ENCODE results near the gene CYP4F3.

CYP4F3 gene

DNA sequence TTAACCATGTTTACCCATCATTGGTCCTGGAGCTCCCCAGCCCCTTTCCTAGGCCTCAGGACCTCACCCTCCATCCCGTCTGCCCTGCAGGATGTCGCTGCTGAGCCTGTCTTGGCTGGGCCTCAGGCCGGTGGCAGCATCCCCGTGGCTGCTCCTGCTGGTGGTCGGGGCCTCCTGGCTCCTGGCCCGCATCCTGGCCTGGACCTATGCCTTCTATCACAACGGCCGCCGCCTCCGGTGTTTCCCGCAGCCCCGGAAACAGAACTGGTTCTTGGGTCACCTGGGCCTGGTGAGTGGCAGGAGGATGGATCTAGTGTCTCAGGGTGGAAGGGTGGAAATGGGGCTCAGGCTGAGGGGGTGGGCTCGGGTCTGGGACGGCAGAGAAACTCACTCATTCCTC is 25.2 kb upstream of the CYP4F3 start:
- H3K4me3 ChIP-seq (ENCODE audit: low read length), result no peak overlapping the region
- H3K4me2 ChIP-seq (ENCODE audit: low read length), result no peak overlapping the region
- H3K36me3 ChIP-seq (ENCODE audit: insufficient read depth, low read length), result no peaks in the 10 kb centered on the region
- H3K4me1 ChIP-seq (ENCODE audit: control insufficient read depth, insufficient read depth, low read length), result no peaks in the 10 kb centered on the region
- H3K9ac ChIP-seq (ENCODE audit: low read depth, low read length), result no peak overlapping the region
- H3K9me3 ChIP-seq (replicated peaks; ENCODE audit: low read length), result peaks cover 6% of the 10 kb centered on the region
- no peaks in the 10 kb centered on the region for H3K27me3 ChIP-seq (ENCODE audit: control insufficient read depth, insufficient read depth, low read length)

DNA sequence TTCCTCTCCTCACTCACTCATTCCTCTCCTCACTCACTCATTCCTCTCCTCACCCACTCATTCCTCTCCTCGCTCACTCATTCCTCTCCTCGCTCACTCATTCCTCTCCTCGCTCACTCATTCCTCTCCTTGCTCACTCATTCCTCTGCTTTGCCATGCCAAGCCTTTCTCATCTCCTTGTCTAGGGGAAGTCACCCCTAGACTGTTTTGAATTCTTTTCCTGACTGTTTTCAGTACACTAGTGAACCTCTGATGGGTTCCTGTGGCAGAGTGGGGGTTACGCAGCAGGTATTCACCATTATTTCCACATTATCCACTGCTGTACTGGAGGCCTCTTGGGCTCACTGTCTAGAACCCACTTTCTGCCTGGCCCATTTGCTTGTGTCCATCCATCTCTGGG is 24.5 kb upstream of the CYP4F3 start:
- Histone ChIP-seq H3K27me3 (ENCODE audit: control insufficient read depth, insufficient read depth, low read length) (no peaks in the 10 kb centered on the region), H3K9ac (ENCODE audit: low read depth, low read length) (no peak overlapping the region), H3K4me3 (ENCODE audit: low read length) (no peak overlapping the region), H3K4me2 (ENCODE audit: low read length) (no peak overlapping the region), H3K4me1 (ENCODE audit: control insufficient read depth, insufficient read depth, low read length) (no peaks in the 10 kb centered on the region), H3K9me3 (replicated peaks; ENCODE audit: low read length) (peaks cover 6% of the 10 kb centered on the region), H3K36me3 (ENCODE audit: insufficient read depth, low read length) (no peaks in the 10 kb centered on the region)

DNA sequence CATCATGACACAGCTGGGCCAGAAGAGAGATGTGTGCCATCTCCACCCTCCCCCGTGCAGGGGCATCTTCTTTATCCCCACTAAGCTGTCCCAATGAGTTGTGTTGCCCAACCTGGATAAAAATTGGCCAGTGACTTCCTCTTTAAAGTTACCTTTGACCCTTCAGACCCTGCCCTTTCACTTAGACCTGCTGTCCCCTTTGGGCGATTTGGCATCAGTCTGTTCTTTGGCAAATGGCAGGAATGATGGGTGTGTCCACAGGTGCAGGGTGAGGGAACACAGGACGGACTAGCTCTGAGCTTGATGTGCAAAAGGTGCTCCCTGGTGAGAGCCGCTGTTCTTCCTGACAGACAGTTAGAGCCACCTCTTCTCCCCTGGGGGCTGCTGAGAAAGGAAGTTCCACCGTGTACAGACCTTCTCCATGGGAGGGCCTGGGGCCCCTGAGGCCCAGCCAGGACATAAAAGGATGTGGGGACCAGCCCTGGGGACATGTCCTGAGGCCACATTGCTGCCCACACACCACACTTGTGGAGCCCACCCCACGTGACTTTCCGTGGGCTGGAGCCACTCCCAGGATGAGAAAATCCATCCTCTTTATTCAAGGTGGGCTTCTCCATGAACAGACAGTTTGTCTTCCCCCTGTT is 23.9 kb upstream of the CYP4F3 start:
- Histone ChIP-seq H3K4me2 (ENCODE audit: low read length) (no peak overlapping the region), H3K4me1 (ENCODE audit: control insufficient read depth, insufficient read depth, low read length) (no peaks in the 10 kb centered on the region), H3K9ac (ENCODE audit: low read depth, low read length) (no peak overlapping the region), H3K36me3 (ENCODE audit: insufficient read depth, low read length) (no peaks in the 10 kb centered on the region), H3K9me3 (replicated peaks; ENCODE audit: low read length) (peaks cover 6% of the 10 kb centered on the region), H3K4me3 (ENCODE audit: low read length) (no peak overlapping the region), H3K27me3 (ENCODE audit: control insufficient read depth, insufficient read depth, low read length) (no peaks in the 10 kb centered on the region)

DNA sequence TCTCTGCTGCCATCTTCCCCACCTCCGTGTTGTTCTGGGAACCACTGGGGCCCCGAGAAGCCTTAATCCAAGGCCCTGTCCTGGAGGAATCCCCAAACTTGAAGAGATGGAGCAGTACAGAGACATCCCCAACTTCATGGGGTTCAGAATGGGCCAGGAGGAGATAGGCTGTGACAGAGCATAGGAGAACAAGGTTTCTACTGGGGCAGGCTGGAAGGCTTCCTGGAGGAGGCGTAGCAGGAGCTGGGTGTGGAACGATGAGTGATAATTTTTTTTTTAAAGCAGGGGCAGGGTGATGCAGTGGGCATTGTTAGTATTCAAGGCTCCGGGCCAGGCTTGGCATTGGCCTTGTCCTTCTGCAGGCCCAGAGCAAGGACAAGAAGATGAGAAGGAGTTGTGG is 22.4 kb upstream of the CYP4F3 start:
- Histone ChIP-seq H3K4me2 (ENCODE audit: low read length) (no peak overlapping the region), H3K9me3 (replicated peaks; ENCODE audit: low read length) (peaks cover 1% of the 10 kb centered on the region), H3K27me3 (ENCODE audit: control insufficient read depth, insufficient read depth, low read length) (no peaks in the 10 kb centered on the region), H3K4me3 (ENCODE audit: low read length) (no peak overlapping the region), H3K4me1 (ENCODE audit: control insufficient read depth, insufficient read depth, low read length) (no peaks in the 10 kb centered on the region), H3K36me3 (ENCODE audit: insufficient read depth, low read length) (no peaks in the 10 kb centered on the region), H3K9ac (ENCODE audit: low read depth, low read length) (no peak overlapping the region)

DNA sequence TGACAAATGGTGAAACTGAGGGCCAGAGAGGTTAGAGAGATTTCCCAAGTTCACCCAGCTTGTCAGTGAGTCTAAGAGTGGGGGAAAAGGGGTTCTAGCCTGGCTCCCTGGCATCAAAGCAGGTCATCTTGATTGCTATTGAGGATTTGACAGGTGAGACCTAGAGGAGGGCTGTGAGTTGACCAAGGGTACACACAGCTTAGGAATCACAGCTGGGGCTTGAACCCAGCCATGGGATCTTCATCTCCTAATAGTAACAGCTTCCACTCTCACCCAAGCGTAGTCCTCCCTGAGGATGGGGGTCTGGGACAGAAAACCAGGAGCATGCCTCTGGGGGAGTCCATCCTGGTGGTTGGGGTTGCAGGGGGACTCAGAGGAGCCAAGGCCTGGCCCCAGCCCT is 18.9 kb upstream of the CYP4F3 start:
- no peak overlapping the region for H3K9ac ChIP-seq (ENCODE audit: low read depth, low read length)
- no peak overlapping the region for H3K4me3 ChIP-seq (ENCODE audit: low read length)

DNA sequence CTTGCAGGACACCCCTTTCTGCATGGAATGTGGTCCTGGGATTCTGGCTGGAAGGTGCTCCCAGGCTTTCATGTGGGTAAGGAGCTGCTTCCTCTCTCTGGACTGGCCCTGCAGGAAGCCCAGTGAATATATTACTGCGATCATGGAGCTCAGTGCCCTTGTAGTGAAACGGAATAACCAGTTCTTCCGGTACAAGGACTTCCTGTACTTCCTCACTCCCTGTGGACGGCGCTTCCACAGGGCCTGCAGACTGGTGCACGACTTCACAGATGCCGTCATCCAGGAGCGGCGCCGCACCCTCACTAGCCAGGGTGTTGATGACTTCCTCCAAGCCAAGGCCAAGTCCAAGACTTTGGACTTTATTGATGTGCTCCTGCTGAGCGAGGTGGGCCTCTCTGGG is 17.7 kb upstream of the CYP4F3 start:
- no peaks in the 10 kb centered on the region for H3K27me3 ChIP-seq (ENCODE audit: control insufficient read depth, insufficient read depth, low read length)
- H3K4me1 ChIP-seq (ENCODE audit: control insufficient read depth, insufficient read depth, low read length), result no peaks in the 10 kb centered on the region
- no peak overlapping the region for H3K4me2 ChIP-seq (ENCODE audit: low read length)
- H3K9ac ChIP-seq (ENCODE audit: low read depth, low read length), result no peak overlapping the region
- H3K36me3 ChIP-seq (ENCODE audit: insufficient read depth, low read length), result no peaks in the 10 kb centered on the region
- no peaks in the 10 kb centered on the region for H3K9me3 ChIP-seq (replicated peaks; ENCODE audit: low read length)
- H3K4me3 ChIP-seq (ENCODE audit: low read length), result no peak overlapping the region

More for the DNA sequence above, 18.9 kb upstream of the CYP4F3 start:
- Histone ChIP-seq H3K4me2 (ENCODE audit: low read length) (no peak overlapping the region), H3K4me1 (ENCODE audit: control insufficient read depth, insufficient read depth, low read length) (no peaks in the 10 kb centered on the region), H3K9me3 (replicated peaks; ENCODE audit: low read length) (no peaks in the 10 kb centered on the region), H3K36me3 (ENCODE audit: insufficient read depth, low read length) (no peaks in the 10 kb centered on the region), H3K27me3 (ENCODE audit: control insufficient read depth, insufficient read depth, low read length) (no peaks in the 10 kb centered on the region)

DNA sequence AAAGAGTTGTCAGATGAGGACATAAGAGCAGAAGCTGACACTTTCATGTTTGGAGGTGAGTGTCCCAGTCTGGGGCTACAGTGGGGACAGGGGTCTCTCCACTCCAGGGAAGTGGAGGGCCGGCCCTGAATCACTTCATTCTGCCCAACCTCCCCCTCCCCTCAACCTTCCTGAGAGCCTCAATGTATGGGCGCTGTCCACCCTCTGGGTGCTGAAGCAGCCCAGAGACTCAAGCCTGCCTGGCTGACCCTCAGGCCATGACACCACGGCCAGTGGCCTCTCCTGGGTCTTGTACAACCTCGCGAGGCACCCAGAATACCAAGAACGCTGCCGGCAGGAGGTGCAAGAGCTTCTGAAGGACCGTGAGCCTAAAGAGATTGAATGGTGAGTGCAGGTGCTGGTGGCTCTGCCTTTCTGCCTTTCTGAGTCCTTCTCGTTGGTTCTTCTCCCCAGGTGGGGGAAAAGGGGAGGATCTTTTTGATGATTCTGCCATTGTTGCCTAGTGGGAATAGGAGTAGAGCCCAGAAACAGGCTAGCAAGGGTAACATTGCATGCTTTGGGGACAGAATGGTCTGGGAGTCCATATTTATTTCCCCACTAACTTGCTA is 16.9 kb upstream of the CYP4F3 start:
- Histone ChIP-seq H3K4me3 (ENCODE audit: low read length) (no peak overlapping the region), H3K4me1 (ENCODE audit: control insufficient read depth, insufficient read depth, low read length) (no peaks in the 10 kb centered on the region)

DNA sequence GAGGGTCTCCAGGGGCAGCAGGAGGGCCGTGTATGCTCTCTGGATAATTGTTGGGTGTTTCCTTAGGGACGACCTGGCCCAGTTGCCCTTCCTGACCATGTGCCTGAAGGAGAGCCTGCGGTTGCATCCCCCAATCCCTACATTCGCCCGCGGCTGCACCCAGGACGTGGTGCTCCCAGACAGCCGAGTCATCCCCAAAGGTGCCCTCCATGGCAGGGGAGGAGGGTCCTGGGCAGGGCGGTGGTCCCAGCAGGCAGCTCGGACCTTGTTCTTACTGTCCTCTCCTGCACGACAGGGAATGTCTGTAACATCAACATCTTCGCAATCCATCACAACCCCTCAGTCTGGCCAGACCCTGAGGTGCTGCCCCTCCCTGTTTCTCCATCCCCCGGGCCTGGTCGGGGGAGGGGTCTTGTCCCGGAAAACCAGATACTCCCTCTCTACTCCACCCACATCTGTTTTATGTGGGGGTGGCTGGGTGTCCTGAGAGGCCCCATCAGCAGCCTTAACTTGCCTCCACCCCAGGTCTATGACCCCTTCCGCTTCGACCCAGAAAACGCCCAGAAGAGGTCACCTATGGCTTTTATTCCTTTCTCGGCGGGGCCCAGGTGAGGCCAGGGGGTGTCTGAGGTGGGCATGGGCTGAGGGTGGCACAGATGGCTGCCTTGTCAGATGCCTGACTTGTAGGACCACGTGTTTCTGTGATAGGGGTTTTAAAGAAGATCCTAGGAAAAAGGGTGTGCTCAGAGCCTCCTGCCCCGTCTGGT is 12.3 kb upstream of the CYP4F3 start:
- H3K4me2 ChIP-seq (ENCODE audit: low read length), result no peak overlapping the region
- no peaks in the 10 kb centered on the region for H3K9me3 ChIP-seq (replicated peaks; ENCODE audit: low read length)
- H3K4me3 ChIP-seq (ENCODE audit: low read length), result no peak overlapping the region
- no peaks in the 10 kb centered on the region for H3K36me3 ChIP-seq (ENCODE audit: insufficient read depth, low read length)
- H3K27me3 ChIP-seq (ENCODE audit: control insufficient read depth, insufficient read depth, low read length), result no peaks in the 10 kb centered on the region
- no peaks in the 10 kb centered on the region for H3K4me1 ChIP-seq (ENCODE audit: control insufficient read depth, insufficient read depth, low read length)
- no peak overlapping the region for H3K9ac ChIP-seq (ENCODE audit: low read depth, low read length)

More for the DNA sequence above, 16.9 kb upstream of the CYP4F3 start:
- Histone ChIP-seq H3K9ac (ENCODE audit: low read depth, low read length) (no peak overlapping the region), H3K9me3 (replicated peaks; ENCODE audit: low read length) (no peaks in the 10 kb centered on the region), H3K27me3 (ENCODE audit: control insufficient read depth, insufficient read depth, low read length) (no peaks in the 10 kb centered on the region), H3K4me2 (ENCODE audit: low read length) (no peak overlapping the region), H3K36me3 (ENCODE audit: insufficient read depth, low read length) (no peaks in the 10 kb centered on the region)

DNA sequence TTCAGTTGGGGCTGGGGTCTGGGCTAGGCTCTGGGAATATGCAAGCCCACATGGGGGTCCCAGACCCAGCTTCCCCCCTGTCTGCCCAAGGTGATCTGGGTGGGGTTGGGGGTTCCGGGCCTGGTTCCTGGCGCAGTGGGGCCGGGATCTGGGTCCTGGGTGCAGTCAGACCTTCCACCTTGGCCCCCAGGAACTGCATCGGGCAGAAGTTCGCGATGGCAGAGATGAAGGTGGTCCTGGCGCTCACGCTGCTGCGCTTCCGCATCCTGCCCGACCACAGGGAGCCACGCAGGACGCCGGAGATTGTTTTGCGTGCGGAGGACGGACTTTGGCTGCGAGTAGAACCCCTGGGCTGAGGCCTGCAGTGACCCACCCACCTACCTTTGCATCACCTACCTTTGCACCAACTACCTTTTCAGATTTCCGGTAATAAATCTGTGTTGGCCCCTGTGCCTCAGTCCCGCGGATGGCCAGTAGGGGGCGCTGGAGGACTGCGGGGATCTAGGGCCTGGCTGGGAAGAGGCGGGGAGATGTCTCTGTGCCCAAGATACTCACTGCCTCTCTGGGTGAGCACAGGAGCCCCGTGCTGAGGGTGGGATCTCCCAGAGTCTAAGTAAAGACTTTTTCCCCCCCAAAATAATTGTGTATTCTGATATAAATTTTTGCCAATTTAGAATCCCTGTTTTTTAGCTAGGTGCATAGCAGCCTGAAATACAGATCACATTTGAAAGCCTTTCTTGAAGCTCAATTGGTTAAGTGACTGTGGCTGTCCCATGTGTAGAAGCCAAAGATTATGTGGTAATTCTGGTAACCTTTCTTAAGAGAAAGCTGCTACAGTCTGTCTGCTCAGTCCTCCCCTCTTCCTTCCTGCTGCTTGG is 11.5 kb upstream of the CYP4F3 start:
- Histone ChIP-seq H3K4me2 (ENCODE audit: low read length) (no peak overlapping the region), H3K4me1 (ENCODE audit: control insufficient read depth, insufficient read depth, low read length) (no peaks in the 10 kb centered on the region), H3K27me3 (ENCODE audit: control insufficient read depth, insufficient read depth, low read length) (no peaks in the 10 kb centered on the region), H3K9me3 (replicated peaks; ENCODE audit: low read length) (no peaks in the 10 kb centered on the region), H3K9ac (ENCODE audit: low read depth, low read length) (no peak overlapping the region), H3K4me3 (ENCODE audit: low read length) (no peak overlapping the region), H3K36me3 (ENCODE audit: insufficient read depth, low read length) (no peaks in the 10 kb centered on the region)

DNA sequence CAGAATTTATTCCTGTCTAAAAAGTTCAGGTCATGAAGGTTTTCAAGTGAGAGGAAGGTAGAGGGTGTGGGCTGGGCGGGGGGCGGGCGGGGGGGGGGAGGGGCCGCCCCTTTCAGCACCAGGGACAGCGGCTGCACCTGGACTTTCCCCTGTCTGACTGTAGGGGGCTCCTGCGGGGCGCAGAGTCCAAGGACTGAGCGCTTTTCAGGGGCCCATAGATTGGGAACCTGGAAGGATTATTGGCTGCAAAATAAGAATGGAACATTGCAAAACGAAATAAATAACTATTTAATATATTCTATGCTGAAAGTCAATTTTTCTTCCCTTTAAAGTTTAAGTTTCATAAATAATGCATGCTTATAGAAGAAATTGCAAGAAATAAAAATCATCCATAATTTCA is 8.9 kb upstream of the CYP4F3 start:
- Histone ChIP-seq H3K36me3 (ENCODE audit: insufficient read depth, low read length) (no peaks in the 10 kb centered on the region), H3K4me1 (ENCODE audit: control insufficient read depth, insufficient read depth, low read length) (no peaks in the 10 kb centered on the region), H3K9me3 (replicated peaks; ENCODE audit: low read length) (no peaks in the 10 kb centered on the region), H3K4me3 (ENCODE audit: low read length) (no peak overlapping the region), H3K9ac (ENCODE audit: low read depth, low read length) (no peak overlapping the region), H3K27me3 (ENCODE audit: control insufficient read depth, insufficient read depth, low read length) (no peaks in the 10 kb centered on the region), H3K4me2 (ENCODE audit: low read length) (no peak overlapping the region)

DNA sequence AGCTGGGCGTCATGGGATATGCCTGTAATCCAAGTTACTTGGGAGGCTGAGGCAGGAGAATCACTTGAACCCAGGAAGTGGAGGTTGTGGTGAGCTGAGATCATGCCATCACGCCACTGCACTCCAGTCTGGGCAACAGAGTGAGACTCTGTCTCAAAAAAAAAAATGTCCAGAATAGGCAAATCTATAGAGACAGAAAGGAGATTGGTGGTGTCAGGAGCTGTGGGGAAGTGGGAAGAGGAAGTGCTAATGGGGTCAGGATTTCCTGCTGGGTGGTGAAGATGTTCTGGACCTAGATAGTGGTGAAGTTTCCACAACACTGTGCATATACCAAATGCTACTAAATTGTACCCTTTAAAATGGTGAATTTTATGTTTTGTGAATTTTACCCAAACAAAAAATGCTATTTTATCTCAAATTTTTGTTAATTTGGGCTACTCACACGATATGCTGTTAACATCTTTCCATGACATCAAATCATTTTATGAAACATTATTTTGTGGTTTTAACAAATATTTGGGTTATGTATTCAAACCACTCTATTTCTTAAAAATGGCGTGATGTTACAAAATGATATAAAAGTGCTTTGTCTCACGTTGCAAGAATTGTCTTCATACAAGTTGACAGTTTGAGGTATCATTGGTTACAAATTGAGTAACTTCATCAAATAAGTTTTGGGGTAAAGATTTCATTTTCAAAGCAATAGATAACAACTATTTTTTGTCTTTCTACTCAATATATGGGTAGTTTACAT is 7.4 kb upstream of the CYP4F3 start:
- no peak overlapping the region for H3K4me3 ChIP-seq (ENCODE audit: low read length)
- no peaks in the 10 kb centered on the region for H3K4me1 ChIP-seq (ENCODE audit: control insufficient read depth, insufficient read depth, low read length)
- no peak overlapping the region for H3K9ac ChIP-seq (ENCODE audit: low read depth, low read length)
- no peak overlapping the region for H3K4me2 ChIP-seq (ENCODE audit: low read length)
- H3K36me3 ChIP-seq (ENCODE audit: insufficient read depth, low read length), result no peaks in the 10 kb centered on the region
- H3K27me3 ChIP-seq (ENCODE audit: control insufficient read depth, insufficient read depth, low read length), result no peaks in the 10 kb centered on the region
- no peaks in the 10 kb centered on the region for H3K9me3 ChIP-seq (replicated peaks; ENCODE audit: low read length)

All from skeletal muscle satellite cell (primary cell).